Measurements from ENCODE around the gene LRCH1. TPM values are rescaled to one million over a fixed set of nuclear protein-coding genes. Genes with fewer than 3 reads are reported as not detected.

The LRCH1 gene
- total and polyA plus RNA-seq, 10 of the 15 experiments (the other 5 are each of a cell fraction or from before 2014, with no cell fraction given), result 5.3 to 48.9 (median 14.4) TPM

- TF ChIP-seq PKNOX1 (IDR thresholded peaks at IDR 0.05) (peak; percentile 54; the same call in 1 of the 2 replicates), BCL11A (IDR thresholded peaks at IDR 0.05; ENCODE audit: low read depth, low read length) (no peak), CBFB (IDR thresholded peaks at IDR 0.05; ENCODE audit: low read depth) (0 out of 2 replicates have a peak, but pooled peaks have one; percentile 18), KAT2A (conservative IDR thresholded peaks at IDR 0.05; ENCODE audit: control insufficient read depth, low read depth, low read length) (no peak), SREBF2 (IDR thresholded peaks at IDR 0.05; ENCODE audit: low read length) (no peak), REST (IDR thresholded peaks at IDR 0.05; ENCODE audit: low read depth, low read length) (no peak), YY1 (IDR thresholded peaks at IDR 0.05; ENCODE audit: low read depth, low read length) (peak; percentile 59; the same call in 1 of the 2 replicates), ZNF384 (IDR thresholded peaks at IDR 0.05; ENCODE audit: borderline replicate concordance, low read depth, low read length) (no peak), CREM (IDR thresholded peaks at IDR 0.05; ENCODE audit: low read depth) (no peak), IKZF1 (conservative IDR thresholded peaks at IDR 0.05) (peak; percentile 48), IKZF2 (IDR thresholded peaks at IDR 0.05) (peak; percentile 41 to 68; a peak in 3 of 4 replicates), FOXM1 (IDR thresholded peaks at IDR 0.05; ENCODE audit: low read depth, low read length) (0 out of 2 replicates have a peak, but pooled peaks have one; percentile 12), TCF7 (IDR thresholded peaks at IDR 0.05; ENCODE audit: borderline replicate concordance) (no peak), CHD2 (IDR thresholded peaks at IDR 0.05; ENCODE audit: borderline replicate concordance, low read depth, low read length) (no peak), EP300 (IDR thresholded peaks at IDR 0.05; ENCODE audit: borderline replicate concordance in 1 of 2, control insufficient read depth in 1 of 2, low read depth in 2 of 2, low read length in 2 of 2) (no peak), CBX3 (IDR thresholded peaks at IDR 0.05; ENCODE audit: borderline replicate concordance, low read depth) (no peak), SREBF1 (IDR thresholded peaks at IDR 0.05; ENCODE audit: low read length) (no peak), ZSCAN29 (IDR thresholded peaks at IDR 0.05) (no peak), RUNX3 (IDR thresholded peaks at IDR 0.05; ENCODE audit: low read length) (peak; percentile 36; the same call in 1 of the 2 replicates), POLR2A (IDR thresholded peaks at IDR 0.05; ENCODE audit: low read depth, low read length) (no peak), RELA (IDR thresholded peaks at IDR 0.05; ENCODE audit: borderline replicate concordance, partially characterized antibody) (peak; percentile 86), SPI1 (IDR thresholded peaks at IDR 0.05; ENCODE audit: borderline replicate concordance, insufficient read depth, low read depth, low read length) (no peak), ATF2 (IDR thresholded peaks at IDR 0.05; ENCODE audit: low read length) (peak; percentile 23; the same call in 1 of the 2 replicates), PML (IDR thresholded peaks at IDR 0.05; ENCODE audit: low read length) (no peak)
Observed at GRCh38 chr13:46667687-46668281, 114.8 kb downstream of the LRCH1 start (continued).

Measured in GM12878 (cell line).